Progenitor cell of endocrine pancreas (in vitro differentiated cells): ENCODE results near the gene CTDSPL. TPM values are rescaled to one million over a fixed set of nuclear protein-coding genes. Genes with fewer than 3 reads are reported as not detected.
A peak's percentile ranks its signal among the peaks of the same experiment; 100 is the strongest.

Experiments
- DNase-seq: peaks from one replicate; pipeline ENCODE4 v3.0.0; 2021; ENCODE audit warnings: low spot score; ENCODE audit not compliant: unreplicated experiment
- H3K27ac Mint-ChIP-seq: 2 replicates; pipeline ENCODE4 v1.8.0; 2021; ENCODE audit warnings: mild to moderate bottlenecking, moderate library complexity, mixed read lengths
- H3K27me3 Mint-ChIP-seq: 2 replicates; pipeline ENCODE4 v1.8.0; 2021; ENCODE audit warnings: mixed read lengths
- H3K36me3 Mint-ChIP-seq: 2 replicates; pipeline ENCODE4 v1.8.0; 2022; ENCODE audit warnings: mixed read lengths; ENCODE audit not compliant: insufficient read depth
- H3K4me1 Mint-ChIP-seq: 2 replicates; pipeline ENCODE4 v1.8.0; 2021; ENCODE audit warnings: low read depth, mixed read lengths
- H3K4me3 Mint-ChIP-seq: 2 replicates; pipeline ENCODE4 v1.8.0; 2021; ENCODE audit warnings: low read depth, mild to moderate bottlenecking, moderate library complexity, mixed read lengths
- H3K9me3 Mint-ChIP-seq: 2 replicates; pipeline ENCODE4 v1.8.0; 2021; ENCODE audit warnings: low read depth, mixed read lengths
- CTCF ChIP-seq: fragments of 200-600 bp; sonication (generic); IDR thresholded peaks from one replicate; pipeline ENCODE4 v1.5.0; 2021; ENCODE audit warnings: antibody characterized with exemption, mild to moderate bottlenecking; ENCODE audit not compliant: unreplicated experiment
- total RNA-seq: library from RNA; stranded (reverse); gene quantifications from 2 replicates; pipeline ENCODE4 v1.2.1, GENCODE V29; 2021

Gene CTDSPL
- total RNA-seq, 1 donor from 2014 or later: 53.3 TPM

GRCh38 chr3:37988931-37989525, 127.3 kb downstream of the CTDSPL start:
- H3K4me1 Mint-ChIP-seq: peaks cover 57% of the 10 kb centered on the region
- no peak for DNase-seq

GRCh38 chr3:37989821-37990480, 128.3 kb downstream of the CTDSPL start:
- Mint-ChIP-seq H3K4me3 (no peak overlapping the region), H3K4me1 (peaks cover 62% of the 10 kb centered on the region), H3K27ac (peak overlapping the region; percentile 81), H3K36me3 (peaks cover 4% of the 10 kb centered on the region), H3K9me3 (no peaks in the 10 kb centered on the region), H3K27me3 (peaks cover 7% of the 10 kb centered on the region)
- no peak for TF ChIP-seq CTCF
- no peak for DNase-seq

More at GRCh38 chr3:37988931-37989525, 127.3 kb downstream of the CTDSPL start:
- Mint-ChIP-seq H3K4me3 (no peak overlapping the region), H3K27me3 (peaks cover 7% of the 10 kb centered on the region), H3K9me3 (no peaks in the 10 kb centered on the region), H3K36me3 (peaks cover 4% of the 10 kb centered on the region), H3K27ac (no peak overlapping the region)
- no peak for TF ChIP-seq CTCF

- no peak for TF ChIP-seq CTCF
- no peak for DNase-seq
- H3K27me3 Mint-ChIP-seq: peaks cover 7% of the 10 kb centered on the region
- peaks cover under 1% of the 10 kb centered on the region for H3K36me3 Mint-ChIP-seq
- peaks cover 56% of the 10 kb centered on the region for H3K4me1 Mint-ChIP-seq
- H3K4me3 Mint-ChIP-seq: no peak within 1 kb of the TSS
- peak within 1 kb of the TSS; percentile 81 for H3K27ac Mint-ChIP-seq
- H3K9me3 Mint-ChIP-seq: no peaks in the 10 kb centered on the region
Observed at GRCh38 chr3:37990527-37990926, 128.8 kb downstream of the CTDSPL start, which contains the start of gene VILL. Gene VILL, plus strand, starts transcription at chr3:37990786. Its CDS starts 2,887 bp downstream, at chr3:37993673.

GRCh38 chr3:37991109-37991508, 129.4 kb downstream of the CTDSPL start:
- Mint-ChIP-seq H3K36me3 (no peaks in the 10 kb centered on the region), H3K27ac (no peak overlapping the region), H3K27me3 (peaks cover 7% of the 10 kb centered on the region), H3K9me3 (no peaks in the 10 kb centered on the region), H3K4me1 (peaks cover 50% of the 10 kb centered on the region), H3K4me3 (no peak overlapping the region)
- DNase-seq: no peak
- no peak for TF ChIP-seq CTCF

GRCh38 chr3:37991823-37992222, 130.1 kb downstream of the CTDSPL start:
- Mint-ChIP-seq H3K9me3 (no peaks in the 10 kb centered on the region), H3K27me3 (peaks cover 7% of the 10 kb centered on the region), H3K4me1 (peaks cover 45% of the 10 kb centered on the region), H3K27ac (peak overlapping the region; percentile 92), H3K4me3 (no peak overlapping the region), H3K36me3 (no peaks in the 10 kb centered on the region)
- no peak for TF ChIP-seq CTCF
- no peak for DNase-seq
